ENCODE results near the gene ZC3H7A.

ZC3H7A gene

GRCh38 chr16:11762431-11762830, 34.6 kb downstream of the ZC3H7A start:
- no peak for DNase-seq

- DNase-seq, result no peak
Observed at GRCh38 chr16:11759997-11760396, 37.1 kb downstream of the ZC3H7A start.

- DNase-seq, result no peak
Observed at GRCh38 chr16:11759163-11759834, 37.8 kb downstream of the ZC3H7A start.

- no peak for DNase-seq
Observed at GRCh38 chr16:11757671-11758545, 39.1 kb downstream of the ZC3H7A start.

- DNase-seq, result no peak
Observed at GRCh38 chr16:11756248-11756647, 40.8 kb downstream of the ZC3H7A start.

GRCh38 chr16:11755022-11755760, 41.9 kb downstream of the ZC3H7A start:
- DNase-seq, result no peak

- no peak for DNase-seq
Observed at GRCh38 chr16:11752856-11753255, 44.2 kb downstream of the ZC3H7A start.

- DNase-seq, result no peak
Observed at GRCh38 chr16:11750056-11750455, 47.0 kb downstream of the ZC3H7A start.

- no peak for DNase-seq
Observed at GRCh38 chr16:11748404-11749254, 48.4 kb downstream of the ZC3H7A start.

- DNase-seq, result no peak
Observed at GRCh38 chr16:11747949-11748403, 49.1 kb downstream of the ZC3H7A start.

GRCh38 chr16:11744075-11744470, 53.0 kb downstream of the ZC3H7A start:
- DNase-seq, result no peak

GRCh38 chr16:11743308-11744074, 53.6 kb downstream of the ZC3H7A start:
- no peak for DNase-seq

- peak; percentile 99 for DNase-seq
Observed at GRCh38 chr16:11742536-11743307, 54.3 kb downstream of the ZC3H7A start, which contains the start of gene TXNDC11. Gene TXNDC11 (minus strand): TSS chr16:11742857. CDS start chr16:11742730, 127 bp downstream.

GRCh38 chr16:11742093-11742535, 54.9 kb downstream of the ZC3H7A start:
- DNase-seq, result peak; percentile 37

- DNase-seq, result no peak
Observed at GRCh38 chr16:11740567-11740966, 56.5 kb downstream of the ZC3H7A start.

GRCh38 chr16:11738742-11739544, 58.1 kb downstream of the ZC3H7A start:
- DNase-seq, result no peak

GRCh38 chr16:11737713-11738112, 59.3 kb downstream of the ZC3H7A start:
- DNase-seq, result no peak

- no peak for DNase-seq
Observed at GRCh38 chr16:11736903-11737302, 60.2 kb downstream of the ZC3H7A start.

- DNase-seq, result no peak
Observed at GRCh38 chr16:11735787-11736186, 61.3 kb downstream of the ZC3H7A start.

GRCh38 chr16:11734653-11735043, 62.4 kb downstream of the ZC3H7A start:
- DNase-seq, result no peak
